OCI-LY1 (cell line): Measurements from ENCODE around the gene PHKA2.

Source experiments
- H2AFZ ChIP-seq: fragments of 200-600 bp; sonication (generic), shearing (Covaris generic); 2 replicates; pipeline ENCODE4 v1.6.0; 2014; ENCODE audit warnings: antibody characterized with exemption, mild to moderate bottlenecking, low read length
- H3F3A ChIP-seq: fragments of 200-600 bp; sonication (generic), shearing (Covaris generic); 2 replicates; pipeline ENCODE4 v1.6.0; 2014; ENCODE audit warnings: mild to moderate bottlenecking, antibody characterized with exemption, low read length, moderate library complexity; ENCODE audit not compliant: insufficient read depth
- H3K27ac ChIP-seq: fragments of 200-600 bp; sonication (generic); 2 replicates; pipeline ENCODE4 v1.5.1; 2014; ENCODE audit warnings: low read length, mixed run types, mild to moderate bottlenecking, low read depth; ENCODE audit not compliant: poor library complexity, severe bottlenecking
- H3K27me3 ChIP-seq: fragments of 200-600 bp; sonication (generic); 2 replicates; pipeline ENCODE4 v1.6.0; 2014; ENCODE audit warnings: antibody characterized with exemption, mild to moderate bottlenecking, low read length, moderate library complexity; ENCODE audit not compliant: insufficient read depth
- H3K36me3 ChIP-seq: fragments of 200-600 bp; sonication (generic); 2 replicates; pipeline ENCODE4 v1.6.1; 2014; ENCODE audit warnings: mild to moderate bottlenecking, antibody characterized with exemption, low read length, moderate library complexity, mixed read lengths; ENCODE audit not compliant: insufficient read depth
- H3K4me1 ChIP-seq: fragments of 200-600 bp; sonication (generic); 2 replicates; pipeline ENCODE4 v1.5.1; 2014; ENCODE audit warnings: mild to moderate bottlenecking, low read length, moderate library complexity; ENCODE audit not compliant: insufficient read depth, severe bottlenecking
- H3K4me2 ChIP-seq: fragments of 200-600 bp; sonication (generic), shearing (Covaris generic); 2 replicates; pipeline ENCODE4 v1.6.1; 2014; ENCODE audit warnings: low read length
- H3K4me3 ChIP-seq: fragments of 200-600 bp; sonication (generic); 2 replicates; pipeline ENCODE4 v1.5.1; 2014; ENCODE audit warnings: low read length, low read depth, mild to moderate bottlenecking, mixed read lengths; ENCODE audit not compliant: poor library complexity, severe bottlenecking
- H3K79me2 ChIP-seq: fragments of 200-600 bp; shearing (Covaris generic); 2 replicates; pipeline ENCODE4 v1.6.1; 2016; ENCODE audit warnings: mixed run types, low read length, mixed read lengths; ENCODE audit not compliant: insufficient read depth
- H3K9ac ChIP-seq: fragments of 200-600 bp; sonication (generic), shearing (Covaris generic); 2 replicates; pipeline ENCODE4 v1.6.1; 2014; ENCODE audit warnings: mild to moderate bottlenecking, low read length, mixed read lengths
- H3K9me2 ChIP-seq: fragments of 200-600 bp; sonication (generic), shearing (Covaris generic); 2 replicates; pipeline ENCODE4 v1.6.1; 2014; ENCODE audit warnings: low read depth, mild to moderate bottlenecking, low read length, mixed read lengths
- H3K9me3 ChIP-seq: fragments of 200-600 bp; shearing (Covaris generic); 2 replicates; pipeline ENCODE4 v1.6.1; 2014; ENCODE audit warnings: low read length, mixed read lengths
- H4K20me1 ChIP-seq: fragments of 200-600 bp; sonication (generic), shearing (Covaris generic); 2 replicates; pipeline ENCODE4 v1.6.0; 2016; ENCODE audit warnings: mild to moderate bottlenecking, low read length; ENCODE audit not compliant: insufficient read depth
- CTCF ChIP-seq: fragments of 200-600 bp; sonication (generic), shearing (Covaris generic); IDR thresholded peaks from 2 replicates; pipeline ENCODE4 v1.5.1; 2017; ENCODE audit warnings: mild to moderate bottlenecking, antibody characterized with exemption, low read length, moderate library complexity, mixed read lengths
- EZH2 ChIP-seq: fragments of 200-600 bp; sonication (generic), shearing (Covaris generic); IDR thresholded peaks from 2 replicates; pipeline ENCODE4 v1.8.0; 2017; ENCODE audit warnings: borderline replicate concordance, mixed run types, mild to moderate bottlenecking, antibody characterized with exemption, low read length, moderate library complexity, mixed read lengths

The PHKA2 gene

GRCh38 chrX:18884916-18885315, 99.0 kb downstream of the PHKA2 start:
- Histone ChIP-seq H3K36me3 (no peaks in the 10 kb centered on the region), H3K9me3 (no peaks in the 10 kb centered on the region), H3K9me2 (no peaks in the 10 kb centered on the region), H2AFZ (no peak overlapping the region), H4K20me1 (no peaks in the 10 kb centered on the region), H3F3A (no peaks in the 10 kb centered on the region), H3K27ac (no peak overlapping the region), H3K9ac (no peak overlapping the region), H3K27me3 (no peaks in the 10 kb centered on the region), H3K4me1 (peaks cover 24% of the 10 kb centered on the region), H3K4me3 (no peak overlapping the region), H3K79me2 (no peaks in the 10 kb centered on the region), H3K4me2 (no peak overlapping the region)
- TF ChIP-seq EZH2 (no peak), CTCF (no peak)

DNA sequence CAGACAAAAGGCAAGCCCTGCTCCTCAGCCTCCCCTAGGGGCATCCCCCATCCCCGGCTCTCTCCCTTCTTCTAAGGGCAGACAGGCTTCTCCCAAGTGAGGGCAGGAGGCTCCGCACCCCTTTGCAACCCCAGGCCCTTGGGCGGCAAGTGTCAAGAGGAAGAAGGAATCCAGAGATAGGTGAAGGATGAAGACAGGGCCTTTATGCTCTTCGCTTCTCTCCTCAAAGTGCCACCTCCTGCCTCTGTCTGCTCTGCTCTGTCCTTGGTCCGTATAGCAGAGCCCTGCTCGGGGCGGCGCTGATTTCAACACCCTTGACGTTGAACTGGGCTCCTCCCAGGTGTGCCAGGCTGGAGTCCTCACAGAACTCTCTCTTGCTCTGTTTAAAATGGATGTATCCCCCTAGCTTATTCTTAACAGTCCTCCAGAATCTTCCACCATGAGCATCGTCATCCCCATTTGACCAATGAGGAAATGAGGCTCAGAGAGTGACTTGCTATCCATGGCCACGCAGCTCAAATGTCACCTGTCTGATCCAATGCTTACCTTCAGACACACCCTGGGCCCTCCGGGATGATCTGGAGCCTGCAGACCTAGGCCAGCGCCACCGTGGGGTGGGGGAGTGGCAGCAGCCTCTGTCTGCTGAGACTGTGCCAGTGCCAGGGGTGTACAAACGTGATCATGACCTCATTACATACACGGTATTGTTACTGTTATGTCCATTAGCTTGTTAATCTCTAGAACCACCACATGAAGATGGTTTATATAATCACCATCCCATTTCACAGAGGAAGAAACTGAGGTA, 99.8 kb downstream of the PHKA2 start:
- no peak overlapping the region for H3K4me2 ChIP-seq
- H3K9me3 ChIP-seq: no peaks in the 10 kb centered on the region
- no peaks in the 10 kb centered on the region for H4K20me1 ChIP-seq
- H2AFZ ChIP-seq: no peak overlapping the region
- no peaks in the 10 kb centered on the region for H3K9me2 ChIP-seq
- no peak overlapping the region for H3K27ac ChIP-seq
- TF ChIP-seq EZH2: no peak
- no peak for TF ChIP-seq CTCF
- no peaks in the 10 kb centered on the region for H3F3A ChIP-seq
- no peaks in the 10 kb centered on the region for H3K79me2 ChIP-seq
- peaks cover 24% of the 10 kb centered on the region for H3K4me1 ChIP-seq
- no peaks in the 10 kb centered on the region for H3K27me3 ChIP-seq
- no peak overlapping the region for H3K9ac ChIP-seq
- H3K4me3 ChIP-seq: no peak overlapping the region
- H3K36me3 ChIP-seq: no peaks in the 10 kb centered on the region

- no peaks in the 10 kb centered on the region for H3K9me3 ChIP-seq
- H3K4me3 ChIP-seq: no peak overlapping the region
- no peak overlapping the region for H2AFZ ChIP-seq
- H3K4me1 ChIP-seq: peaks cover 24% of the 10 kb centered on the region
- no peak overlapping the region for H3K27ac ChIP-seq
- H4K20me1 ChIP-seq: no peaks in the 10 kb centered on the region
- no peaks in the 10 kb centered on the region for H3K79me2 ChIP-seq
- H3K9me2 ChIP-seq: no peaks in the 10 kb centered on the region
- H3K4me2 ChIP-seq: no peak overlapping the region
- no peaks in the 10 kb centered on the region for H3K36me3 ChIP-seq
- H3F3A ChIP-seq: no peaks in the 10 kb centered on the region
- H3K9ac ChIP-seq: no peak overlapping the region
- H3K27me3 ChIP-seq: no peaks in the 10 kb centered on the region
- TF ChIP-seq EZH2 (no peak), CTCF (no peak)
Measured at GRCh38 chrX:18883234-18883960, 100.5 kb downstream of the PHKA2 start.
